OCI-LY7 (cell line): ENCODE measurements around the gene NOL12.

Source experiments
- CTCF ChIP-seq: fragments of 200-600 bp; sonication (generic); conservative IDR thresholded peaks from 2 replicates; pipeline ENCODE4 v1.5.1; 2014; ENCODE audit warnings: mild to moderate bottlenecking, antibody characterized with exemption, low read length, moderate library complexity, mixed read lengths
- EZH2phosphoT487 ChIP-seq: fragments of 200-600 bp; sonication (generic); IDR thresholded peaks from 2 replicates; pipeline ENCODE4 v1.6.1; 2018; ENCODE audit warnings: low read depth, borderline replicate concordance, mild to moderate bottlenecking, mixed run types, antibody characterized with exemption, low read length, moderate library complexity, mixed read lengths

GRCh38 chr22:37638391-37639069 lies 47.6 kb upstream of the NOL12 start:
- no peak for TF ChIP-seq CTCF
- no peak for TF ChIP-seq EZH2phosphoT487
